Smooth muscle cell (in vitro differentiated cells): ENCODE measurements around the gene SON. TPM values are rescaled to one million over a fixed set of nuclear protein-coding genes. Genes with fewer than 3 reads are reported as not detected.

Experiments used
- DNase-seq: peaks from one replicate; lab custom pipeline; 2025; ENCODE audit not compliant: unreplicated experiment; lab: John Stamatoyannopoulos, UW
- H2AFZ ChIP-seq: fragments of 200-600 bp; sonication (generic); 2 replicates; pipeline ENCODE4 v1.6.0; 2016; ENCODE audit warnings: antibody characterized with exemption, low read depth, mild to moderate bottlenecking
- H3F3A ChIP-seq: fragments of 200-600 bp; sonication (generic); 2 replicates; pipeline ENCODE4 v1.6.0; 2017; ENCODE audit warnings: antibody characterized with exemption, low read depth
- H3K27ac ChIP-seq: fragments of 200-600 bp; sonication (generic); 2 replicates; pipeline ENCODE4 v1.5.1; 2016; ENCODE audit warnings: low read depth, mild to moderate bottlenecking
- H3K27me3 ChIP-seq: fragments of 200-600 bp; sonication (generic); 2 replicates; pipeline ENCODE4 v1.6.1; 2016; ENCODE audit warnings: low read depth, mild to moderate bottlenecking
- H3K36me3 ChIP-seq: fragments of 200-600 bp; sonication (generic); 2 replicates; pipeline ENCODE4 v1.5.1; 2016; ENCODE audit warnings: low read depth
- H3K4me1 ChIP-seq: fragments of 200-600 bp; sonication (generic); 2 replicates; pipeline ENCODE4 v1.5.1; 2016; ENCODE audit warnings: low read depth
- H3K4me2 ChIP-seq: fragments of 200-600 bp; sonication (generic); 2 replicates; pipeline ENCODE4 v1.6.0; 2016; ENCODE audit warnings: mild to moderate bottlenecking
- H3K4me3 ChIP-seq: fragments of 200-600 bp; sonication (generic); 2 replicates; pipeline ENCODE4 v1.5.1; 2016; ENCODE audit warnings: mild to moderate bottlenecking
- H3K79me2 ChIP-seq: fragments of 200-600 bp; sonication (generic); 2 replicates; pipeline ENCODE4 v1.6.0; 2016; ENCODE audit warnings: low read depth, mild to moderate bottlenecking
- H3K9ac ChIP-seq: fragments of 200-600 bp; sonication (generic); 2 replicates; pipeline ENCODE4 v1.6.0; 2016; ENCODE audit warnings: low read depth
- H3K9me3 ChIP-seq: fragments of 200-600 bp; sonication (generic); replicated peaks from 2 replicates; pipeline ENCODE4 v1.5.1; 2016; ENCODE audit warnings: low read depth
- H4K20me1 ChIP-seq: fragments of 200-600 bp; sonication (generic); 2 replicates; pipeline ENCODE4 v1.6.0; 2016; ENCODE audit warnings: low read depth
- CTCF ChIP-seq: fragments of 200-600 bp; sonication (generic); IDR thresholded peaks from 2 replicates; pipeline ENCODE4 v1.5.1; 2017; ENCODE audit warnings: borderline replicate concordance, mild to moderate bottlenecking, antibody characterized with exemption; ENCODE audit not compliant: insufficient read depth, poor library complexity, severe bottlenecking
- WGBS: methylation state at CpG from one replicate; pipeline ENCODE4 v1.1.7; 2016; ENCODE audit warnings: low lambda C conversion rate; 5-methylcytosine and 5-hydroxymethylcytosine counted together
- polyA plus RNA-seq: library from polyadenylated mRNA; unstranded; fragments of >200 nt; fragmentation: Nextera tagmentation; extraction: Ambion mirVana; gene quantifications from 2 replicates; pipeline ENCODE4 v1.2.1, GENCODE V29; 2016
- total RNA-seq: library from RNA; depleted of rRNA; stranded (reverse); fragments of >200 nt; gene quantifications from 2 replicates; pipeline ENCODE4 v1.2.3, GENCODE V29; 2014

The SON gene
- total and polyA plus RNA-seq, 2 experiments from 2014 or later = 164 to 286 TPM

- 90% methylated on average over 7 of the region's 7 CpGs for WGBS
- Histone ChIP-seq H3K9ac (no peak overlapping the region), H3K4me2 (no peak overlapping the region), H4K20me1 (peaks cover 19% of the 10 kb centered on the region), H3F3A (peaks cover 17% of the 10 kb centered on the region), H3K27me3 (no peaks in the 10 kb centered on the region), H3K4me3 (no peak overlapping the region), H3K4me1 (no peaks in the 10 kb centered on the region), H3K9me3 (no peaks in the 10 kb centered on the region), H3K79me2 (no peaks in the 10 kb centered on the region), H2AFZ (no peak overlapping the region), H3K27ac (peak overlapping the region; percentile 64), H3K36me3 (peaks cover 10% of the 10 kb centered on the region)
- no peak for TF ChIP-seq CTCF
- DNase-seq = no peak
Observed at GRCh38 chr21:33578959-33579542, 36.2 kb downstream of the SON start.

GRCh38 chr21:33584455-33584854 is 41.6 kb downstream of the SON start:
- DNase-seq = no peak
- Histone ChIP-seq H3K27me3 (no peaks in the 10 kb centered on the region), H3K9ac (no peak overlapping the region), H3K27ac (no peak overlapping the region), H3K9me3 (no peaks in the 10 kb centered on the region), H3K79me2 (peaks cover 36% of the 10 kb centered on the region), H3K4me3 (no peak overlapping the region), H3F3A (peaks cover 4% of the 10 kb centered on the region), H3K4me1 (peaks cover 12% of the 10 kb centered on the region), H3K36me3 (peaks cover 6% of the 10 kb centered on the region), H3K4me2 (no peak overlapping the region), H2AFZ (no peak overlapping the region), H4K20me1 (no peaks in the 10 kb centered on the region)
- 90% methylated on average over 3 of the region's 3 CpGs for WGBS
- no peak for TF ChIP-seq CTCF

GRCh38 chr21:33586927-33587326 is 44.1 kb downstream of the SON start:
- peak overlapping the region; percentile 89 for H3K9ac ChIP-seq
- peak overlapping the region; percentile 84 for H3K4me3 ChIP-seq
- peaks cover 10% of the 10 kb centered on the region for H3F3A ChIP-seq
- no peak for TF ChIP-seq CTCF
- H2AFZ ChIP-seq = no peak overlapping the region
- H3K27ac ChIP-seq = no peak overlapping the region
- no peaks in the 10 kb centered on the region for H3K9me3 ChIP-seq
- WGBS = 81% methylated on average over 6 of the region's 6 CpGs
- peaks cover 6% of the 10 kb centered on the region for H3K36me3 ChIP-seq
- no peaks in the 10 kb centered on the region for H3K27me3 ChIP-seq
- no peak for DNase-seq
- H3K4me2 ChIP-seq = peak overlapping the region; percentile 90
- peaks cover 14% of the 10 kb centered on the region for H3K4me1 ChIP-seq
- no peaks in the 10 kb centered on the region for H4K20me1 ChIP-seq
- peaks cover 36% of the 10 kb centered on the region for H3K79me2 ChIP-seq
